Stomach (tissue), 9 donors: Measurements from ENCODE around the gene STRA8. TPM values are rescaled to one million over a fixed set of nuclear protein-coding genes. Genes with fewer than 3 reads are reported as not detected.

Experiments used
- DNase-seq, 2 donors: peaks; one replicate each; pipeline versions ENCODE4 v3.0.0 to v3.0.0-alpha.2; 2013 to 2019
- H3K27ac ChIP-seq, 5 donors: fragments of 200-600 bp in 4 of 5; sonication (generic) in 4 of 5; one replicate each; pipeline ENCODE4 v1.5.1; 2013 to 2019; ENCODE audit warnings: mild to moderate bottlenecking in 1 of 5, moderate library complexity in 1 of 5
- H3K27me3 ChIP-seq, 3 donors: fragments of 200-600 bp; sonication (generic); one replicate each; pipeline ENCODE4 v1.5.1; 2017 to 2019; ENCODE audit warnings: mixed run types in 1 of 3
- H3K36me3 ChIP-seq, 4 donors: fragments of 200-600 bp; sonication (generic); 1 replicate in 3 of 4; 2 replicates in 1 of 4; pipeline ENCODE4 v1.5.1; 2016 to 2019
- H3K4me1 ChIP-seq, 4 donors: fragments of 200-600 bp; sonication (generic); one replicate each; pipeline ENCODE4 v1.5.1; 2016 to 2019
- H3K4me3 ChIP-seq, 4 donors: fragments of 200-600 bp; sonication (generic) in 3 of 4; one replicate each; pipeline ENCODE4 v1.5.1; 2016 to 2019; ENCODE audit warnings: mild to moderate bottlenecking in 1 of 4
- H3K9me3 ChIP-seq, 4 donors: fragments of 200-600 bp; sonication (generic); one replicate each; pipeline ENCODE4 v1.5.1; 2016 to 2019
- EP300 ChIP-seq: sonication (generic); formaldehyde crosslinking; IDR thresholded peaks from one replicate; pipeline ENCODE4 v1.6.1; 2017; ENCODE audit warnings: antibody characterized with exemption
- POLR2A ChIP-seq, 4 donors: fragments of 450-650 bp; IDR thresholded peaks; one replicate each; pipeline ENCODE4 v1.6.1; 2016; ENCODE audit warnings: antibody characterized with exemption in 4 of 4, control low read depth in 2 of 4, mild to moderate bottlenecking in 1 of 4, moderate library complexity in 1 of 4
- POLR2AphosphoS5 ChIP-seq, 3 donors: sonication (generic); formaldehyde crosslinking; IDR thresholded peaks; one replicate each; pipeline ENCODE4 v1.6.1; 2016; ENCODE audit warnings: antibody characterized with exemption in 3 of 3
- WGBS, 5 donors: extraction: QIAGEN DNeasy Blood & Tissue Kit in 3 of 5; methylation state at CpG; one replicate each; pipeline versions ENCODE4 v1.1.5 to v1.1.7; 2013 to 2018; 5-methylcytosine and 5-hydroxymethylcytosine counted together
- intact Hi-C: fragments of 100-400 bp; cut with DNase I; formaldehyde crosslinking; loops from one replicate; pipeline ENCODE4 v1.15.1; 2023; ENCODE audit warnings: low total_unique reads
- polyA plus RNA-seq, 3 donors: library from polyadenylated mRNA; stranded (reverse); fragments of 200-250 nt; gene quantifications; one replicate each; pipeline ENCODE4 v1.2.3, GENCODE V29; 2013
- total RNA-seq, 5 donors: library from RNA; depleted of rRNA; stranded (reverse); fragments of >200 nt; gene quantifications; one replicate each; pipeline versions ENCODE4 v1.1.0 to v1.2.3, GENCODE V29; 2014 to 2016
- TF ChIP-seq, protein P1 (sequence below), 7 experiments: fragments of 450-650 bp in 4 of 7; fragments of 200-600 bp in 3 of 7; sonication (generic) in 3 of 7; IDR thresholded peaks; one replicate each; pipeline ENCODE4 v1.5.1; 2016 to 2019; ENCODE audit warnings: antibody characterized with exemption in 7 of 7, control low read depth in 2 of 7, mild to moderate bottlenecking in 1 of 7
- donor health status: healthy with polysubstance abuse.
- donor health status: Bipolar disorder and iron deficiency.
- donor health status: healthy.

The STRA8 gene
- total and polyA plus RNA-seq, 8 donors: not detected

- no peaks in the 10 kb centered on the region for H3K36me3 ChIP-seq
- H3K4me3 ChIP-seq: no peak overlapping the region
- peaks cover 0 to 6% (median 0%) of the 10 kb centered on the region in 3 donors for H3K27me3 ChIP-seq
- TF ChIP-seq POLR2AphosphoS5 (IDR thresholded peaks at IDR 0.05): no peak
- TF ChIP-seq, protein P1, sequence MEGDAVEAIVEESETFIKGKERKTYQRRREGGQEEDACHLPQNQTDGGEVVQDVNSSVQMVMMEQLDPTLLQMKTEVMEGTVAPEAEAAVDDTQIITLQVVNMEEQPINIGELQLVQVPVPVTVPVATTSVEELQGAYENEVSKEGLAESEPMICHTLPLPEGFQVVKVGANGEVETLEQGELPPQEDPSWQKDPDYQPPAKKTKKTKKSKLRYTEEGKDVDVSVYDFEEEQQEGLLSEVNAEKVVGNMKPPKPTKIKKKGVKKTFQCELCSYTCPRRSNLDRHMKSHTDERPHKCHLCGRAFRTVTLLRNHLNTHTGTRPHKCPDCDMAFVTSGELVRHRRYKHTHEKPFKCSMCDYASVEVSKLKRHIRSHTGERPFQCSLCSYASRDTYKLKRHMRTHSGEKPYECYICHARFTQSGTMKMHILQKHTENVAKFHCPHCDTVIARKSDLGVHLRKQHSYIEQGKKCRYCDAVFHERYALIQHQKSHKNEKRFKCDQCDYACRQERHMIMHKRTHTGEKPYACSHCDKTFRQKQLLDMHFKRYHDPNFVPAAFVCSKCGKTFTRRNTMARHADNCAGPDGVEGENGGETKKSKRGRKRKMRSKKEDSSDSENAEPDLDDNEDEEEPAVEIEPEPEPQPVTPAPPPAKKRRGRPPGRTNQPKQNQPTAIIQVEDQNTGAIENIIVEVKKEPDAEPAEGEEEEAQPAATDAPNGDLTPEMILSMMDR (IDR thresholded peaks at IDR 0.05): no peak
- no peak overlapping the region for H3K27ac ChIP-seq
- 83 to 88% (median 85%) methylated on average over 9 of the region's 9 CpGs for WGBS, 5 donors
- H3K4me1 ChIP-seq: no peaks in the 10 kb centered on the region
- DNase-seq: no peak
- H3K9me3 ChIP-seq: no peaks in the 10 kb centered on the region
- intact Hi-C loops: no loop called here
Measured at GRCh38 chr7:135240441-135240840, 6.8 kb downstream of the STRA8 start.

- TF ChIP-seq EP300 (no peak), POLR2AphosphoS5 (IDR thresholded peaks at IDR 0.05) (no peak), POLR2A (IDR thresholded peaks at IDR 0.05) (no peak)
- TF ChIP-seq, protein P1 (IDR thresholded peaks at IDR 0.05): no peak
- 65 to 78% (median 67%) methylated on average over 5 of the region's 5 CpGs for WGBS, 5 donors
- no peaks in the 10 kb centered on the region for H3K9me3 ChIP-seq
- H3K27ac ChIP-seq: no peak overlapping the region
- no peak overlapping the region for H3K4me3 ChIP-seq
- no peaks in the 10 kb centered on the region for H3K4me1 ChIP-seq
- H3K27me3 ChIP-seq: peaks cover 0 to 6% (median 0%) of the 10 kb centered on the region in 3 donors
- no peaks in the 10 kb centered on the region for H3K36me3 ChIP-seq
- intact Hi-C loops: no loop called here
- DNase-seq: no peak
Measured at GRCh38 chr7:135242096-135242684, 8.6 kb downstream of the STRA8 start.

- intact Hi-C loops: no loop called here
- DNase-seq: peak in 1 of 2 donors; percentile 13
Measured at GRCh38 chr7:135245226-135246190, 11.9 kb downstream of the STRA8 start.

DNA sequence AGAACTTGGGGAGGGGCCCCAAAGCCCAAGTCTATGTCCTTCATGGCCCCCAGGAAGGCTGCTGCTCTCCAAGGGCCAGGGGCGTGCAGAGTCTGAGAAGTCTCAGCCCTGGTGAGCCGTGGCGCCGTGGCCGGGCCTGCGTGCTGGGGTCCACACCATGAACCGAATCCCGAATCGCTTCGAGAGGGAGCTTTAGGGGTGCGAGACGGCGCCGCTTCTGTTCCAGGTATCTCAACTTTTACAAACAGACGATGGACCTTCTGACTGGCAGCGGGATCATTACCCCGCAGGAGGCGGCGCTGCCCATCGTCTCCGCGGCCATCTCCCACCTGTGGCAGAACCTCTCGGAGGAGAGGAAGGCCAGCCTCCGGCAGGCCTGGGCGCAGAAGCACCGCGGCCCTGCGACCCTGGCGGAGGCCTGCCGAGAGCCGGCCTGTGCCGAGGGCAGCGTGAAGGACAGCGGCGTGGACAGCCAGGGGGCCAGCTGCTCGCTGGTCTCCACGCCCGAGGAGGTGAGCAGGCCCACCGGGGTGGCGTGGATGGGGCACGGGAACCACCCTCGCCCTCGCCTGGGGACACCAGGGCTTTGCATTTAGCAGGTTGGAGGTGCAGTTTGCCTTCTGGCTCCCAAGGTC lies 12.7 kb downstream of the STRA8 start:
- no peaks in the 10 kb centered on the region for H3K9me3 ChIP-seq
- no peak overlapping the region for H3K27ac ChIP-seq
- H3K27me3 ChIP-seq: peaks cover 0 to 6% (median 0%) of the 10 kb centered on the region in 3 donors
- no peaks in the 10 kb centered on the region for H3K4me1 ChIP-seq
- 96 to 98% (median 97%) methylated on average over 35 to 43 of the region's 43 CpGs for WGBS, 5 donors
- H3K36me3 ChIP-seq: no peaks in the 10 kb centered on the region
- intact Hi-C loops: no loop called here
- DNase-seq: peak in 1 of 2 donors; percentile 22
- TF ChIP-seq EP300 (no peak), POLR2A (IDR thresholded peaks at IDR 0.05) (no peak), POLR2AphosphoS5 (IDR thresholded peaks at IDR 0.05) (no peak)
- TF ChIP-seq, protein P1 (IDR thresholded peaks at IDR 0.05): no peak
- H3K4me3 ChIP-seq: no peak overlapping the region

More at GRCh38 chr7:135245226-135246190, 11.9 kb downstream of the STRA8 start:
- TF ChIP-seq POLR2A (IDR thresholded peaks at IDR 0.05) (no peak), POLR2AphosphoS5 (IDR thresholded peaks at IDR 0.05) (no peak), EP300 (no peak)
- TF ChIP-seq, protein P1 (IDR thresholded peaks at IDR 0.05): no peak
- 89 to 91% (median 90%) methylated on average over 9 of the region's 9 CpGs for WGBS, 5 donors
- H3K4me1 ChIP-seq: no peaks in the 10 kb centered on the region
- no peak overlapping the region for H3K27ac ChIP-seq
- H3K9me3 ChIP-seq: no peaks in the 10 kb centered on the region
- H3K36me3 ChIP-seq: no peaks in the 10 kb centered on the region
- H3K27me3 ChIP-seq: peaks cover 0 to 6% (median 0%) of the 10 kb centered on the region in 3 donors
- H3K4me3 ChIP-seq: no peak overlapping the region
